DMS153 treated with DMSO at 0.1 percent for 48 hours (cell line): ENCODE data around the gene LHFPL4.
"Not testable (repeated sequence)": the region's sequence is repeated elsewhere in the genome, so short reads cannot be mapped to it uniquely, and the experiment has no call there.

Source experiments
- DNase-seq: peaks from one replicate; lab custom pipeline; 2025; ENCODE audit not compliant: unreplicated experiment; lab: John Stamatoyannopoulos, UW

LHFPL4 gene

GRCh38 chr3:9553021-9553947 is at the start of gene LHFPL4:
Gene LHFPL4 (minus strand): TSS chr3:9553822. CDS start chr3:9552679, 1,143 bp downstream.
- no peak for DNase-seq

GRCh38 chr3:9602620-9603019 is 49.0 kb upstream of the LHFPL4 start:
- no peak for DNase-seq

- DNase-seq: not testable (repeated sequence)
These were observed 47.5 kb upstream of the LHFPL4 start for GRCh38 chr3:9601006-9601581.

- DNase-seq: no peak
These were observed 47.0 kb upstream of the LHFPL4 start for GRCh38 chr3:9600597-9600996.

- DNase-seq: no peak
These were observed 45.3 kb upstream of the LHFPL4 start for GRCh38 chr3:9598783-9599387.

- DNase-seq: no peak
These were observed 42.3 kb upstream of the LHFPL4 start for GRCh38 chr3:9595877-9596276.

- DNase-seq: not testable (repeated sequence)
These were observed 38.2 kb upstream of the LHFPL4 start for GRCh38 chr3:9591781-9592180.

GRCh38 chr3:9590282-9590791 is 36.7 kb upstream of the LHFPL4 start:
- DNase-seq: no peak

GRCh38 chr3:9583792-9584191 is 30.2 kb upstream of the LHFPL4 start:
- no peak for DNase-seq

GRCh38 chr3:9583371-9583770 is 29.7 kb upstream of the LHFPL4 start:
- DNase-seq: no peak

- no peak for DNase-seq
These were observed 28.7 kb upstream of the LHFPL4 start for GRCh38 chr3:9582332-9582731.

- no peak for DNase-seq
These were observed 28.1 kb upstream of the LHFPL4 start for GRCh38 chr3:9581742-9582141.

GRCh38 chr3:9569054-9569453 is 15.4 kb upstream of the LHFPL4 start:
- no peak for DNase-seq

GRCh38 chr3:9565316-9565715 is 11.7 kb upstream of the LHFPL4 start:
- DNase-seq: no peak

- no peak for DNase-seq
These were observed 10.2 kb upstream of the LHFPL4 start for GRCh38 chr3:9563851-9564250.

- not testable (repeated sequence) for DNase-seq
These were observed 6.4 kb upstream of the LHFPL4 start for GRCh38 chr3:9560056-9560455.

GRCh38 chr3:9553948-9554513 is 409 bp upstream of the LHFPL4 start:
- DNase-seq: no peak

- DNase-seq: no peak
These were observed 1.2 kb downstream of the LHFPL4 start for GRCh38 chr3:9552252-9552999.

GRCh38 chr3:9550999-9551398 is 2.6 kb downstream of the LHFPL4 start:
- no peak for DNase-seq

GRCh38 chr3:9549600-9549999 is 4.0 kb downstream of the LHFPL4 start:
- DNase-seq: no peak

GRCh38 chr3:9548991-9549390 is 4.6 kb downstream of the LHFPL4 start:
- DNase-seq: no peak
